ENCODE results near the gene PRCP. TPM values are rescaled to one million over a fixed set of nuclear protein-coding genes. Genes with fewer than 3 reads are reported as not detected.

Gene PRCP
- total and polyA plus RNA-seq, 9 donors: 36.4 to 184 (median 62.8) TPM

- Histone ChIP-seq H3K4me3 (no peak overlapping the region), H3K36me3 (no peaks in the 10 kb centered on the region), H3K4me1 (ENCODE audit: insufficient read depth) (no peaks in the 10 kb centered on the region), H3K9me3 (no peaks in the 10 kb centered on the region), H3K27me3 (no peaks in the 10 kb centered on the region), H3K27ac (no peak overlapping the region)
- no peak for DNase-seq
- WGBS, 3 donors: 69 to 79% (median 79%) methylated on average over 3 of the region's 3 CpGs
- intact Hi-C loops (cut with DNase I): no loop called here
- no peak for TF ChIP-seq POLR2A (IDR thresholded peaks at IDR 0.05)
- TF ChIP-seq CTCF (IDR thresholded peaks at IDR 0.05): no peak
- no peak for TF ChIP-seq EP300 (IDR thresholded peaks at IDR 0.05)
These were observed 103.0 kb downstream of the PRCP start for GRCh38 chr11:82796998-82797961.

GRCh38 chr11:82794490-82794889 lies 105.7 kb downstream of the PRCP start:
- intact Hi-C loops (cut with DNase I): no loop called here
- Histone ChIP-seq H3K27ac (no peak overlapping the region), H3K4me3 (no peak overlapping the region), H3K27me3 (no peaks in the 10 kb centered on the region), H3K36me3 (no peaks in the 10 kb centered on the region), H3K9me3 (no peaks in the 10 kb centered on the region), H3K4me1 (ENCODE audit: insufficient read depth) (peaks cover 14% of the 10 kb centered on the region)
- TF ChIP-seq CTCF (IDR thresholded peaks at IDR 0.05) (no peak), POLR2A (IDR thresholded peaks at IDR 0.05) (no peak), EP300 (IDR thresholded peaks at IDR 0.05) (no peak)
- no peak for DNase-seq
- 52 to 68% (median 58%) methylated on average over 3 of the region's 3 CpGs for WGBS, 3 donors

GRCh38 chr11:82792822-82793569 lies 107.2 kb downstream of the PRCP start:
- intact Hi-C loops (cut with DNase I): no loop called here
- H3K27ac ChIP-seq: no peak overlapping the region
- 82 to 89% (median 86%) methylated on average over 6 of the region's 6 CpGs for WGBS, 3 donors
- TF ChIP-seq EP300 (IDR thresholded peaks at IDR 0.05) (no peak), CTCF (IDR thresholded peaks at IDR 0.05) (no peak), POLR2A (IDR thresholded peaks at IDR 0.05) (no peak)
- H3K9me3 ChIP-seq: no peaks in the 10 kb centered on the region
- peaks cover 14% of the 10 kb centered on the region for H3K4me1 ChIP-seq (ENCODE audit: insufficient read depth)
- no peaks in the 10 kb centered on the region for H3K36me3 ChIP-seq
- DNase-seq: no peak
- H3K27me3 ChIP-seq: no peaks in the 10 kb centered on the region
- H3K4me3 ChIP-seq: no peak overlapping the region

DNA sequence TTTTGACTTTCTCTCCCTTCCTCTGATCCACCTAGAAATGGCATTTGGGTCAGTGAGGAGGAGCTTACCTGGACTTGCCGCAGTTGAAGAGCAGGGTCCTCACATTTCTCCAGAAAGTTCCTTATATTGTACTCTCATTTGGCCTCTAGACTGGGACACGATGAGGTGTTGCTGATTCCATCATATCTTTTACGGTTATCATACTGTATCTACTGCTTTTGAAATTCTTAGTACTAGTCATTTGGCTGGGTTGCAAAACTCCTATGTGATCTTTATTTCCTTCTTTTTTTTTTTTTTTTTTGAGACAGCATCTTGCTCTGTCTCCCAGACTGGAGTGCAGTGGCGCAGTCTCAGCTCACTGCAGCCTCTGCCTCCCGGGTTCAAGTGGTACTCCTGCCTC lies 107.9 kb downstream of the PRCP start:
- H3K9me3 ChIP-seq: no peaks in the 10 kb centered on the region
- DNase-seq: no peak
- intact Hi-C loops (cut with DNase I): no loop called here
- H3K4me1 ChIP-seq (ENCODE audit: insufficient read depth): peaks cover 14% of the 10 kb centered on the region
- TF ChIP-seq EP300 (IDR thresholded peaks at IDR 0.05) (no peak), CTCF (IDR thresholded peaks at IDR 0.05) (no peak), POLR2A (IDR thresholded peaks at IDR 0.05) (no peak)
- no peak overlapping the region for H3K4me3 ChIP-seq
- 93 to 95% (median 95%) methylated on average over 5 of the region's 5 CpGs for WGBS, 3 donors
- H3K27me3 ChIP-seq: no peaks in the 10 kb centered on the region
- no peak overlapping the region for H3K27ac ChIP-seq
- no peaks in the 10 kb centered on the region for H3K36me3 ChIP-seq

Measured in ovary (tissue), 9 donors.